Activated T-helper 1 cell treated with anti-CD3 and anti-CD28 coated beads, Interleukin-12 subunit alpha, Interleukin-12 subunit beta, Interleukin-2, Interleukin-4 antibody, amounts not matched to agents 30 ng/mL and 10 ng/mL and 1 ng/mL, durations not matched to agents 14 hours and 24 hours and 36 hours (primary cell): ENCODE measurements around the gene SLC13A5. TPM values are rescaled to one million over a fixed set of nuclear protein-coding genes. Genes with fewer than 3 reads are reported as not detected.
"Not testable (repeated sequence)": the region's sequence is repeated elsewhere in the genome, so short reads cannot be mapped to it uniquely, and the experiment has no call there.

ENCODE experiments used
- DNase-seq: peaks from one replicate; pipeline ENCODE4 v3.0.0; 2021; ENCODE audit warnings: low spot score
- H3K27ac Mint-ChIP-seq: one replicate; pipeline ENCODE4 v1.8.0; 2021; ENCODE audit warnings: mild to moderate bottlenecking, mixed read lengths
- H3K27me3 Mint-ChIP-seq: one replicate; pipeline ENCODE4 v1.8.0; 2022; ENCODE audit warnings: mild to moderate bottlenecking, moderate library complexity, mixed read lengths; ENCODE audit not compliant: insufficient read depth
- H3K36me3 Mint-ChIP-seq: one replicate; pipeline ENCODE4 v1.8.0; 2021; ENCODE audit warnings: low read depth, mixed read lengths
- H3K4me1 Mint-ChIP-seq: one replicate; pipeline ENCODE4 v1.8.0; 2021; ENCODE audit warnings: low read depth, mixed read lengths
- H3K4me3 Mint-ChIP-seq: one replicate; pipeline ENCODE4 v1.8.0; 2021; ENCODE audit warnings: mild to moderate bottlenecking, moderate library complexity, mixed read lengths
- H3K9me3 Mint-ChIP-seq: one replicate; pipeline ENCODE4 v1.8.0; 2021; ENCODE audit warnings: mixed read lengths
- intact Hi-C: fragments of 100-400 bp; cut with micrococcal nuclease; formaldehyde crosslinking; loops from one replicate; pipeline ENCODE4 v1.15.1; 2024
- total RNA-seq: library from RNA; stranded (reverse); gene quantifications from 2 replicates; pipeline ENCODE4 v1.2.3, GENCODE V29; 2022

SLC13A5 gene
- total RNA-seq, 1 donor from 2014 or later: not detected

DNA sequence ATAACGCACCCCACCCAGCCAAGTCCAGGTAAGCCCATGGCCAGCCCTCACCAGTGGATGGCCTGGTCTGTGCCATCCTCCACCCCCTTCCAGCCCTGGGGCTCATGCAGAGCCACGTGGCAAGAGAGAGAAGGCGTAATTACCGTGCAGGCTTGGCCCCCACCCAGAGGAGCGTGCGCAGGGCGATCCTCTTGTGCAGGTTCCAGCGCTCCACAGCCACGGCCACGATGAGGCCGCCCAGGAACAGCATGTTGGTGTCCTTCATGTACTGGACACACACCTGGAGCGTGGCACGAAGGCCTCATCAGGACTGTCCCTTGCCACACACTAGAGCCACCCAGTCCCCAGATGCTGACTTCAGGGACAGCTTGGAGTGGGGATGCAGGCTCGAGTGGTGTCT is 6.7 kb downstream of the SLC13A5 start:
- Mint-ChIP-seq H3K4me3 (no peak overlapping the region), H3K4me1 (no peaks in the 10 kb centered on the region)
- intact Hi-C loops: no loop called here

DNA sequence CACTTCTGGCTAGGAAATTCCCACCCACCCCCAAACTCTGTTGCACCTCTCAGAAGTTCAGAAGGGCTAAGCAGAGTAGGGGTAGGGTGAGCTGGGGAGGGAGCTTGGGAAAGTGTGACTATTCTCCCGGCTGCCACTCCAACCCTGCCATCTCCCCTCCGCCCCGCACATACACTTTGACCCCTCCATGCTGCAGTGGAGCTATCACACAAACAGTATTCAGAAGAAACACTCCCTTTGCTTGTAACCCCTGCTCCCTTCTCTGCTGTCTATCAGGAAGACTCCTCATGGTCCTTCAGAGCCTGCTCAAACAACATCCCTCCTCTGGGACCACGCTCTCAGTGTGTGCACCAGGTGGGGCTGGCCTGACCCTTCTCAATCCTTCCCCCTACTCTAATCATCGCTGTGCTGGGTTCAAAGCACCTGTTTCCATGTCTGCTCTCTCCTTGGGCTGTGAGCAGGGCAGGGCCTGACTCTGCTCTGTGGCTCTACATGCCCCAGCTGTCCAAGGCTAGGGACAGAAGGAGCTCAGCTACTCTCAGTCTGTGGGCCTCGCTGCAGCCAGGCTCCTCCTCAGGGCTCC is 8.6 kb downstream of the SLC13A5 start:
- DNase-seq: no peak
- no peaks in the 10 kb centered on the region for H3K9me3 Mint-ChIP-seq
- intact Hi-C loops: no loop called here

More for the DNA sequence above, 6.7 kb downstream of the SLC13A5 start:
- no peaks in the 10 kb centered on the region for H3K9me3 Mint-ChIP-seq
- no peak overlapping the region for H3K27ac Mint-ChIP-seq
- H3K27me3 Mint-ChIP-seq: peaks cover 20% of the 10 kb centered on the region
- DNase-seq: no peak
- H3K36me3 Mint-ChIP-seq: no peaks in the 10 kb centered on the region

DNA sequence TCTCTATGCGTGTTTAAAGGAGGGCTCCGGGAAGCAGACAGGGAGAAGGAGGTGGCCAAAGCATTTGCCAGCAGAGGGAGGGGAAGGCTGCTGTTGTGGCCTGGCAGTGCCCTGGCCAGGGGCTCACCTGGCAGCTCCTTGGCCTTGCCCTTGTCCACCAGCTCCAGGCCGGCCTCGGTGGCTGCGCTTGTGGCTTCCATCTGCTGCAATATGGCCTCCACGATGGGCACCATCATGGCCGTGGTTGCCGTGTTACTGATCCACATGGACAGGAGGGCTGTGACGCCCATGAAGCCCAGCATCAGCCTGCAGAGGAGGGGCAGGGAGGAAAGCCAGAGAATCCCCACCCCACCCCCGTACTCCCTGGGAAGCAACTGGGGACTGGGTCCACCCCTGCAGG is 9.4 kb downstream of the SLC13A5 start:
- Mint-ChIP-seq H3K27ac (no peak overlapping the region), H3K4me3 (no peak overlapping the region), H3K36me3 (no peaks in the 10 kb centered on the region), H3K27me3 (peaks cover 11% of the 10 kb centered on the region), H3K9me3 (no peaks in the 10 kb centered on the region), H3K4me1 (no peaks in the 10 kb centered on the region)
- no peak for DNase-seq
- intact Hi-C loops: no loop called here

More for the DNA sequence above, 8.6 kb downstream of the SLC13A5 start:
- Mint-ChIP-seq H3K36me3 (no peaks in the 10 kb centered on the region), H3K27me3 (peaks cover 14% of the 10 kb centered on the region), H3K4me1 (no peaks in the 10 kb centered on the region), H3K27ac (no peak overlapping the region), H3K4me3 (no peak overlapping the region)

DNA sequence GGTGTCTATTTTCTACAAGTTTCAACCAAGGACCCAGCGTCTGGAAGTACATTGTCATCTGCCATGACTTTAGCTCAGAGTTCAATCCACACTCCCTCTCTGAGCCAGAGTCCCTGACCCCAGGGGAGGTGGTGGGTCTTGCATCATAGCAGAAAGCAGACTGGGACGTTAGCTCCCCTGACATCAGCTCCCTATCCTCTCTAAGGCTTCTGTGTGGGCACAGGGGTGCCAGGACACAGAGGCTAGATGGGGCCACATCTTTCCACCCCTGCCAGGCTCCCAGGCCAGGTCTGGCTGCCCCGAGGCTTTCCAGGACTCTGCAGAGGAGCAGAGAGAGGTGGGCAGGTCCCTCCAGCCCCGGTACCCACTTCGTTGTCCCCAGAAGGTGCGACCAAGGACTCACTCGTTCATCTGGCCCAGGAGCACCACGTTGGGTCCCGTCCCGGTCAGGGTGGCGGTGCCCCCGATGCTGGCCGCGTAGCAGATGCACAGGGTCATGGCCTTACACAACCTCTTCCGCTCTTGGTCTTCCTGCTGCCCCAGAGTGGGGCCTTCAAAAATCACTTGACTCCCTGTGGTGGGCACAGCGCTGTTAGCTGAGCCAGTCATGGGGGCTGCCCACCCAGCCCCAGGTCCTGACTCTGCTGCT is 10.5 kb downstream of the SLC13A5 start:
- intact Hi-C loops: no loop called here
- Mint-ChIP-seq H3K27me3 (peaks cover 11% of the 10 kb centered on the region), H3K4me3 (no peak overlapping the region), H3K27ac (no peak overlapping the region), H3K9me3 (no peaks in the 10 kb centered on the region), H3K4me1 (no peaks in the 10 kb centered on the region), H3K36me3 (no peaks in the 10 kb centered on the region)
- no peak for DNase-seq

DNA sequence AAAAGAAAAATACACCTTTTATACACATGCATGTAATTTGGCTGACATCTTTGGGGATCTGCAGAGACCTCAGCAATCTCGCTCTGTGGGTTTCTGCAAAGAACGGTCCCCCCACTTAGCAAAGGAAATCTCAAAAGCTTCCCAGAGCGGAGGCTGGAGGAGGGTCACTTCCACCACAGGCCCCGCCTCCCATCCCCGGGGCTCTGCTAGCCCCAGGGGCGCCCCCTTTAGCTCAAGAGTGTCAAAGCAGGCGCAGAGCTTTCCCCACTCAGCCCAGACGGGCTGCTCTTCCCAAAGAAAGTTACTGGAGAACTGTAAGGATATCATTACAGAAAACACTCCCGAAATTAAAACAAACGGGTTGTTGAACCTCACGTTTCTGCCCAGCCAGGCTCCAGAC is 11.4 kb downstream of the SLC13A5 start:
- no peaks in the 10 kb centered on the region for H3K4me1 Mint-ChIP-seq
- intact Hi-C loops: no loop called here
- no peaks in the 10 kb centered on the region for H3K9me3 Mint-ChIP-seq
- peaks cover 11% of the 10 kb centered on the region for H3K27me3 Mint-ChIP-seq
- H3K27ac Mint-ChIP-seq: no peak overlapping the region
- no peaks in the 10 kb centered on the region for H3K36me3 Mint-ChIP-seq
- no peak for DNase-seq
- no peak overlapping the region for H3K4me3 Mint-ChIP-seq

DNA sequence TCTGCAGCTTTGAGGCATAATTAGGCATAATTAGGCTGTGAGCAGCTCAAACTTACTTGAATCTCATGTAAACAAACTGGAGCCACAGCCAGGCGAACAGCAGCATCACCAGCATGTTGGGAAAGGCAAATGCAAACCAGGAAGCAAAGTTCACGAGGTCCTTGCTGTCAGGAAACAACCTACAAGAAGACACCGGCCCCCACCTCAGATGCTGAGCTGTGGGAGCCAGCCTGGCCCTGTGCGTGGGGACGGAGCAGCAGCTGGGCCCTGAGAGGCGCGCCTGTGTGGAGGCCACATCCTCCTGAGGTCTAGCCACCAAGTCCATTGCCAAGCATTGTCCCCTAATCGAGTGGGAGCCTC is 12.2 kb downstream of the SLC13A5 start:
- no peak for DNase-seq
- Mint-ChIP-seq H3K27me3 (peaks cover 10% of the 10 kb centered on the region), H3K4me3 (no peak overlapping the region), H3K4me1 (no peaks in the 10 kb centered on the region), H3K36me3 (no peaks in the 10 kb centered on the region), H3K27ac (no peak overlapping the region), H3K9me3 (no peaks in the 10 kb centered on the region)
- intact Hi-C loops: no loop called here

DNA sequence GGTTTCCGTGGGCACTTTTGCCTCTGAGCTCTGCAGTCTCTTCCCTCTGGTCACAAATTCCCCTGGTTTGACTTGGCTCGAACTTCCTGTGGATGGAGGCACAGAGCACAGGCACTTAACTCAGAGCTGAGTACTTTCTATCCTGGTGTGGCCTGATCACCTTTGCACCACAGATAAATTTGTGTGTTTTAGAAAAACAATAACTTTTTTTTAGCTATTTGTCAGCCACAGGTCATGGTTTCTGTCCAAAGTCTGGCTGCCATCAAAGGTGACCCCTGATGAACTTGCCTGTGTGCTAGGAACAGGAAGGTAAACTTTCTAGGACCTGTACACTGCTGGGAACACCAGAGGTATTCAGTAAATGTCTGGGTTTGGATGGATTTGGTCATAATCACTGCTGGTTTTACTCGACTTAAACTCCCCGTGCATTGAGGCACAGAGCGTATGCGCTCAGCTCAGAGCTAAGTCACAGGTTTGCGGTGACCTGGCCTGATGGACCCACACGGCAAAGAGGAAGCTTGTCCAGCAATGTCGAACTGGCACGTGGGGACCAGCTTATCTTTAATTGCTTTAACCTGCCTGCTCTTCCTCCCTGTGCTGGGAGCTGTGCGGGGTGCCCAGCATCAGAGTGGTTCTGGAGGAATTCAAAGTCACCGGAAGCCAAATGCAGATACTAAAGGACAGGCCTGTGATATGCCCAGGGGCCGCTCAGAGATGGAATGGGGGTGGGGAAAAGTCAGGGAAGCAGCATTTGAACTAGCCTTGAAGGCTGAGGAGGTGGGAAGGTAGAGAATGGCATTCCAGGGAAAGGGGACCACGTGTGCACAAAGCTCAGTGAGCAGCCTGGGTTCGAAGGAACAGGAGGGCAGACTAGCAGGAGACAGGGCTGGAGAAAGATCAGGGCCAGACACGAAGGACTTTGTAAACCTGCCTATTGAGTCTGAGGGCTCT is 12.9 kb downstream of the SLC13A5 start:
- no peaks in the 10 kb centered on the region for H3K36me3 Mint-ChIP-seq
- no peak for DNase-seq
- H3K9me3 Mint-ChIP-seq: no peaks in the 10 kb centered on the region

DNA sequence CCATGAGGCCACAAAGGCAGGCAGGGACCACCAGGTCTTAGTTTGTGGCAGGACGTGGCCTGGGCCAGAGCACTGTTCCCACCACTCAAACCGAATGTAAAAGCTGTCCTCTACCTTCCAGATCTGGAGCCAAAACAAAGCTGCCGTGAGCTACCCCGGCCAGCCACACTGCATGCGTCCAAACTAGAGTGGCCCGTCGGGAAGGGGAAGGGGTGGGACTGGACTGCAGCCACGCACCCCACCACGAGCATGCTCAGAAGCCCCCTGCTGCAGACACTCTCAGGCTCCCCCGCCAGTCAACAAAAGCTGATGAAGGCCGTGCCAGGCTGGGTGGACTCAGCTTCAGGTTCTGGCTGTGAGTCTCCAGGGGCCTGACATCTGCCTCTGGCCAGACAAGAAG is 15.2 kb downstream of the SLC13A5 start:
- no peak overlapping the region for H3K27ac Mint-ChIP-seq
- no peaks in the 10 kb centered on the region for H3K9me3 Mint-ChIP-seq
- H3K36me3 Mint-ChIP-seq: no peaks in the 10 kb centered on the region
- H3K4me3 Mint-ChIP-seq: no peak overlapping the region
- intact Hi-C loops: no loop called here
- no peaks in the 10 kb centered on the region for H3K4me1 Mint-ChIP-seq
- DNase-seq: no peak
- peaks cover 14% of the 10 kb centered on the region for H3K27me3 Mint-ChIP-seq

More for the DNA sequence above, 12.9 kb downstream of the SLC13A5 start:
- intact Hi-C loops: no loop called here
- Mint-ChIP-seq H3K27me3 (peaks cover 10% of the 10 kb centered on the region), H3K4me1 (no peaks in the 10 kb centered on the region), H3K4me3 (no peak overlapping the region), H3K27ac (no peak overlapping the region)

- Mint-ChIP-seq H3K9me3 (no peaks in the 10 kb centered on the region), H3K4me3 (no peak overlapping the region), H3K27ac (no peak overlapping the region), H3K27me3 (peaks cover 14% of the 10 kb centered on the region), H3K4me1 (no peaks in the 10 kb centered on the region), H3K36me3 (no peaks in the 10 kb centered on the region)
- intact Hi-C loops: no loop called here
- DNase-seq: no peak
These were observed 16.3 kb downstream of the SLC13A5 start for GRCh38 chr17:6696906-6697305.

DNA sequence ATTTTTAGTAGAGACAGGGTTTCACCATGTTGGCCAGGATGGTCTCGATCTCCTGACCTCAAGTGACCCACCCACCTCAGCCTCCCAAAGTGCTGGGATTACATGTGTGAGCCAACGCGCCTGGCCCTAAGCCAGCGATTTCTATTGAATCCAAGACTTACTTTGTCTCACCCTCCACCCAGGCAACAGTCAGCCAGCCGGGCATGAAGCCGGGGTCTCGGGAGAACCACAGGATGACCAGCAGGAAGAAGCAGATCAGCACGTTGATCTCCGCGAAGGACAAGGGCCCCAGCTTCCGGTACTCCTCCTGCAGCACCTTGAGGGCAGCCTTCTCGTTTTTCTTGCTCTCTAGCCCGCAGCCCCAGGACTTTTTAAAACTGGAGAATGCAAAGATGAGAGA is 17.6 kb downstream of the SLC13A5 start:
- intact Hi-C loops: no loop called here
- no peak for DNase-seq
- Mint-ChIP-seq H3K4me1 (no peaks in the 10 kb centered on the region), H3K4me3 (no peak overlapping the region), H3K36me3 (no peaks in the 10 kb centered on the region), H3K9me3 (no peaks in the 10 kb centered on the region), H3K27me3 (peaks cover 18% of the 10 kb centered on the region), H3K27ac (no peak overlapping the region)

- DNase-seq: no peak
- no peaks in the 10 kb centered on the region for H3K36me3 Mint-ChIP-seq
- H3K27ac Mint-ChIP-seq: no peak overlapping the region
- intact Hi-C loops: no loop called here
- no peaks in the 10 kb centered on the region for H3K4me1 Mint-ChIP-seq
- H3K4me3 Mint-ChIP-seq: no peak overlapping the region
- H3K27me3 Mint-ChIP-seq: peaks cover 18% of the 10 kb centered on the region
- H3K9me3 Mint-ChIP-seq: no peaks in the 10 kb centered on the region
These were observed 18.1 kb downstream of the SLC13A5 start for GRCh38 chr17:6695051-6695450.

- intact Hi-C loops, H3K27ac Mint-ChIP-seq, H3K9me3 Mint-ChIP-seq, H3K4me1 Mint-ChIP-seq, DNase-seq, H3K36me3 Mint-ChIP-seq, H3K4me3 Mint-ChIP-seq: not testable (repeated sequence)
- H3K27me3 Mint-ChIP-seq: peaks cover 19% of the 10 kb centered on the region
These were observed 21.2 kb downstream of the SLC13A5 start for GRCh38 chr17:6691958-6692357.

- DNase-seq: no peak
- Mint-ChIP-seq H3K27ac (no peak overlapping the region), H3K27me3 (peaks cover 17% of the 10 kb centered on the region), H3K36me3 (no peaks in the 10 kb centered on the region), H3K9me3 (no peaks in the 10 kb centered on the region), H3K4me1 (no peaks in the 10 kb centered on the region), H3K4me3 (no peak overlapping the region)
- intact Hi-C loops: no loop called here
These were observed 21.6 kb downstream of the SLC13A5 start for GRCh38 chr17:6691546-6691945.
